Activated T-cell treated with anti-CD3 and anti-CD28 coated beads, Interleukin-2, amount 50 U/mL, for 48 hours (primary cell): ENCODE data around the gene ZBTB21.

Source experiments
- DNase-seq, 2 experiments: peaks; one replicate each; pipeline ENCODE4 v3.0.0-alpha.2; 2020

The ZBTB21 gene

GRCh38 chr21:42009831-42010506 lies at the start of gene ZBTB21:
ZBTB21 (minus strand) TSS chr21:42010360; CDS start chr21:41994095, 16,265 bp downstream.
- peak; percentile 98 for DNase-seq

DNA sequence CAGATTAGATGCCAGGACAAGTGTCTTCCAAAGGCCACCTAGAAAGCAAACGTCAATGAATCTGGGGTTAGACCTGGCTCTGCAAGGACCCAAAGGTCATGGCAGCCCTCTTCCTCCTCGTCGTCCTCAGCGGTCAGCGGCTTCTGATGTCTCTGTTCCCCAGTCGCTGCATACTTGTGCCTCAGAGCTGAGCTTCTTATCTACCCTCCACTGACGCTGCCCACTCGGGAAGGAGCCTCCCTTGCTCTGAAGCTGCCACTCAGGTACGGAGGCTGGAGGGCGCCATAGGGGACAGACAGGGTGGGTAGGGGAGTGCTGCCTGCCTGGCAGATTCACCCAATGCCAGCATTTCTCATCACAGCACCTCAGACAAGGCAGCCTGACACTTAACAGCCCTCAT lies 49.6 kb upstream of the ZBTB21 start:
- DNase-seq, result no peak

- DNase-seq, result no peak
Observed at GRCh38 chr21:42059141-42059540, 49.0 kb upstream of the ZBTB21 start.

DNA sequence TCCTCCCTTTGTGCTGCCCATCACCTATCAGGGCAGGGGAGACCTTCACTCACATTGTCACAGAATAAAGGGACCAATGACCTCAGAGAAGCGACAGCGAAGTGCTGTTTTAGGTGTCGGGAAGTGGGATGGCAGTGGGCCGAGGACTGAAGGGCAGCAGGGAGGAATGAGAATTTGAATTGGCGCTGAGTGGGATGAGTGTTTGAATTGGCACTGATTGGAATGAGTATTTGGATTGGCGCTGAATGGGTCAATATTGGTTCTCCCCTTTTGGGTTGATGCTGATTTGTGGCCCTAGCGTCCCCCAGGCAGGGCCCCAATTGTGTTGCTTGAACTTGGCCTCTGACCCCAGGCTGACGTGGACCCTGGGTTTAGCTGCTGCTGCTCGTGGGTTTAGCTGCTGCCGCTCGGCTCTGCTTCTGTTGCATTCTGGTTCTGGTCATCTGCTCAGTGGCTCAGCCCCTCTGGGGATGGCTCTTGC lies 48.5 kb upstream of the ZBTB21 start:
- DNase-seq, result no peak

DNA sequence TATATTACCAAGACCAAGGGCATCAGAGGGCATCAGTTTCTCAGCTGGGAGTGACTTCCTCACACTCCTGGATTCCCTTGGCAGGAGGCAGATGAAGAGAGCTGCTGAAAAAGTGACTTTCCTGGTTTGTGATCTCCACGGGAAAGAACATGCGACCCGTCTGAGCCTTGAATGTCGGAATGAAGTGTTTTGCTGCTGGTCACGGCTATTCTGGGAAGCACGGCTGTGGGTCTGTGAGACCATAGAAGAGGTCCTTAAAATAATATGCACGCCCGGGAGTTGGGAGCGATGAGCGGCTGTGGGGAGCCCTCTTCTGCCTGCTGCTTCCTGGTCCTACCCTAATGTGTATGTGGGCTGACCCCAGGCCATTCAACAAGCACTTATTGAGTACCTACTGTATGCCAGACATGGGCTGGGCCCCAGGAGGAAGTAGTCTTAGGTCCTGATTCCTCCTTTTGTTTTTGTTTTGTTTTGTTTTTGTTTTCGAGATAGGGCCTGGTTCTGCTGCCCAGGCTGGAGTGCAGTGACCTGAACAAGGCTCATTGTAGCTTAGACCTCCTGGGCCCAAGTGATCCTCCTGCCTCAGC lies 47.8 kb upstream of the ZBTB21 start:
- no peak for DNase-seq

GRCh38 chr21:42056996-42057689 lies 47.0 kb upstream of the ZBTB21 start:
- no peak for DNase-seq

DNA sequence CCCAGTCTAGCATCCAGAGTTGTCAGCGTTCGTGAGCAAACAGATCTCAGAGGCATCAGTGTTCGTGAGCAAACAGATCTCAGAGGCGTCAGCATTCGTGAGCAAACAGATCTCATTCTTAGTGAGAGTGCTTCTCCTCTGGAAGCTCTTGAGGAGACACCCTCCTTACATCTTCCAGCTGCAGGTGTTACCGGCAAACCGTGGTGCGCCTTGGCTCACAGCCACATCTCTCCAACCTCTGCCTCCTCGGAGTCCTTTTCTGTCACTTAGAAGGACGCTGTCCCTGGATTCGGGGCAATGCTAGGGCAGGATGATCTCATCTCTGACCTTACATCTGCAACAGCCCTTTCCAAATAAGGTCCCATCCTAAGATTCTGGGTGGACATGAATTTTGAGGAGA lies 46.3 kb upstream of the ZBTB21 start:
- no peak for DNase-seq

DNA sequence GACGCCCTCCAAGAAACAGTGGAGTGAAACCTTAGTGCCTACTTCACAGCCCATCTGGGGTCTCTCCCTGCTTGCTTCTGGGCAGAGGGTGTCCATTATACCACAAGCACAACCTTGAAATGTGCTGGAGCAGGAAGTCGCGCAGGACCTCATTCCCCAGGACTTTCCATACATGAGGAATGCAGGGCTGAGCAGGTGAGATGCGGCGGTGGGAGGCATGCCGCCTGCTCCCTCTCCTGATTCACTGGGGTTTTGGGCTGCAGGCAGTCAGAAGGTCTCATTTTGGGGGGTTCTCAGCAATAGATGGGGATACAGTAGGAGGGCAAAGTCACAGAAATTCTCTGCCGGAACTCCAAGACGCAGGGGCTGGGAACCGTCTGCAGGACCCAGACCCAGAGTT lies 45.3 kb upstream of the ZBTB21 start:
- DNase-seq, result no peak

DNA sequence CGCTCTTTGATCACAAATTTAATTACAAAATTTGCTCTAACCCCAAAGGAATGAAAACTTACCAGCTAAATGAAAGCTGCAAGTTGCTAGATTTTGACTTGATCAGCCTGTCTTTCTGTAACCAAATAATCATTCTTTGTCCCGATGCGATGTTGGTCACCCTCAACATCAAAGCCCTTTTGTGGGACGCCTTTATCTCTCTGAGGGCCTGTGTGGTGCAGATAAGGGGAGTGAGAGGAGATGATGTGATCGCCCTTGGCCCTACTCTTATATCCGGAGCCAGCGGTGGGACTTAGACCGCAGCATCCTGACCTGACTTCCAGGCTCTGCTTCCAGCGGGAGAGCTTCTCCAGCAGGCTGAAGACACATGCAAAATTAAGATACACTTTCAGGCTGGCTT lies 41.6 kb upstream of the ZBTB21 start:
- no peak for DNase-seq

- DNase-seq, result no peak
Observed at GRCh38 chr21:42049578-42050430, 39.6 kb upstream of the ZBTB21 start.

DNA sequence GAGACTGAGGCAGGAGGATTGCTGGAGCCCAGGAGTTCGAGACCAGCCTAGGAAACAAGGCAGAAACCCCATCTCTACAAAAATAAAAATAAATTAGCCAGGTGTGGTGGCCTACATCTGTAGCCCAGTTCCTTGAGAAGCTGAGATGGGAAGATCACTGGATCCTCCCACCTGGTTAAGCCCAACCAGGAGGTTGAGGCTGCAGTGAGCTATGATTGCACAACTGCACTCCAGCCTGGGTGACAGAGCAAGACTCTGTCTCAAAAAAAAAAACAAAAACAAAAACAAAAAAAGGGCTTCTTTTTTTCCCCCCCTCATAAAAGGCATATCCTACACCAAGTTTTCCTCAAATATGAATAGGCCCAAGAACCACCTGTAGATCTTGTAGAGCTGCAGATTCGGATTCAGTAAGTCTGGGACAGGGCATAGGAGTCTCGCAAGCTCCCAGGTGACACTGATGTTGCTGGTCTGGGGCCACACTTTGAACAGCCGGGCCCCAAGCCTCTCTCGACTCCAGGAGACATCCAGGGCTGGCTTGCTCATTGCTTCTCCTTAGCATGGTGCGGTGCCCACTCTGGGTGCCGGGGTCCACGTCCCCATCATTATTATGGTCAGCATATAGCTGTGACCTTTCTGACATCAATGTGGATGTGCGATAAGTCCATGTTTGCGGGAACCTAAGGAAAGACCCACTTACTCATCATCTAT lies 38.9 kb upstream of the ZBTB21 start:
- DNase-seq, result no peak

DNA sequence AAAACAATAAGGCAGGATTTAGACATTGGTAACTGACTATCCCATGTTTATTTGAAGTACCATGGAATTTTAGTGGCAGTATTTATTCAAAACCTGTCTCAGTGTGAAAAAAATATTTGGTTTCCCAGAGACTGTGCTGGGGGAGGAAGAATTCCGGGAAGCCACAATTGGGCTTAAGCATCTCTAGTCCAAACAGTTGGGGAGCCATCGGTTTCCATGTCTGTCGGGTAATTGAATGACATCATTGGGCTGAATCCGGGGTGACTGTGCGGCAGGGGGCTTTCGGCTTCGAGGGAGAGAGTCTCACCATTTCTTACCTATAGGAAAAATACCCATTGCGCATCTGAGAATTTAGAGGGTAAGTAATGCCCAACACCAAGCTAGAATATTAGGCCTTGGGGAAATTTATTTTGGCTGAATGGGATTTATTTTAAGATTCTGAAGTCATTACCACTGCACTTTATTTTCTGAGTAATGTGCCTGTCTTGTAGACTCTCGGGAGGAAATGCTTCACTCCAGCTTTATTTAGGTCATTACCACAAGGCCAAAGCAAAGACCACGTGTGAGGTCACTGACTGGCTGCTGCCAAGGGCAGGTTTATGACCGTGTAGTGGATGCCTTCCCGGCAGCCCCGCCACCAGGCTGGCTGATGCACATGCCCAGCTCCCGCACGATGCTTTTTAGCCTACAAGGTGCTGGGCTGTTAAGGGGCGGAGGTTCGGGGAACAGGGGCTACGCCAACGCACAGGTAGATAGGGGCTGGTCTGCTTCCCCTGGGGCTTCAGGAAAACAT lies 37.9 kb upstream of the ZBTB21 start:
- no peak for DNase-seq

DNA sequence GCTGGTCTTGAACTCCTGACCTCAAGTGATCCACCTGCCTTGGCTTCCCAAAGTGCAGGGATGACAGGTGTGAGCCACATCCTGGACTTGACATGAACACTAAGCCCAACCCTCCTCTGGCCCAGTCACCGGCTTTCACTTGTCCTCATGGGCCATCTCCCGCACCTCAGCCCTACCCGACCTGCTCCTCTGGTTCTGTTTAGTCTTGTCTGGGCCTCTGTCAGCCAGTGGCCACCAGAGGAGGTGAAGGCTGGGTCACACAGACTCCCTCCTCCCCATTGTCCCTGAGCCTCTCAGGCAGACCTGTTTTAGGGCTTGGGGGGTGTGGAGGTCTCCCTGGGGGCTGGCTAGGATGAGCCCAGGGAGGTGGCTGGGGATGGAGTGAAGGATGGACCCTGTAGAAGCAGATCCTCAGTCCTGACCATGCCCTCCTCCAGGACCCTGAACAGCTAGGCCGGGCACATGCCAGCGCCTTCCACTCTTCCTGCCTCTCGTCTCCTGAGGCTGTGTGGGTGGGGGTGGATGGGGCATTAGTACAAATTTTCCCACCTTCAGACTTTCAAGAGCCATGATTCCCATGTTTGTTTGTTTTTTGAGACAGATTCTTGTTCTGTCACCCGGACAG lies 34.8 kb upstream of the ZBTB21 start:
- DNase-seq, result no peak

GRCh38 chr21:42043961-42044360 lies 33.8 kb upstream of the ZBTB21 start:
- DNase-seq, result no peak

GRCh38 chr21:42043201-42043895 lies 33.2 kb upstream of the ZBTB21 start:
- DNase-seq, result no peak

GRCh38 chr21:42042651-42043050 lies 32.5 kb upstream of the ZBTB21 start:
- no peak for DNase-seq

DNA sequence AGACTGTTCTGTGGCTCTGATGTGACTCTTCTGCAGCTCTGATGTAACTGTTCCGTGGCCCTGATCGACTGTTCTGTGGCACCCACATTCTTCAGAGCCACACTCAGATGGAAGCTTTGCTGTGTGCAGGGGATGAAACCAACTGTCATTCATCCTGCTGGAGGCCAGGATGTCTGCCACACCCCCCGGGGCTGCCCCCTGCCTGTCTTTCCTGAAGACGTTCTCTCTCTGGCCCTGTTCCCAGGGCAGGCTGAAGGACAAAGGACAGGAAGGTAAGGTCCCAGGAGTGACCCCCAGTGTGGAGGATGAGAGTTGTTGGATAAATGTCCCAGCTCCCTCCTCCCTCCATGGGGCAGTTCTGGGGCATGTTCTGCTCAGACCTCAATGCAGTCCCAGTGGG lies 31.6 kb upstream of the ZBTB21 start:
- DNase-seq, result no peak

- DNase-seq, result no peak
Observed at GRCh38 chr21:42041246-42041645, 31.1 kb upstream of the ZBTB21 start.

DNA sequence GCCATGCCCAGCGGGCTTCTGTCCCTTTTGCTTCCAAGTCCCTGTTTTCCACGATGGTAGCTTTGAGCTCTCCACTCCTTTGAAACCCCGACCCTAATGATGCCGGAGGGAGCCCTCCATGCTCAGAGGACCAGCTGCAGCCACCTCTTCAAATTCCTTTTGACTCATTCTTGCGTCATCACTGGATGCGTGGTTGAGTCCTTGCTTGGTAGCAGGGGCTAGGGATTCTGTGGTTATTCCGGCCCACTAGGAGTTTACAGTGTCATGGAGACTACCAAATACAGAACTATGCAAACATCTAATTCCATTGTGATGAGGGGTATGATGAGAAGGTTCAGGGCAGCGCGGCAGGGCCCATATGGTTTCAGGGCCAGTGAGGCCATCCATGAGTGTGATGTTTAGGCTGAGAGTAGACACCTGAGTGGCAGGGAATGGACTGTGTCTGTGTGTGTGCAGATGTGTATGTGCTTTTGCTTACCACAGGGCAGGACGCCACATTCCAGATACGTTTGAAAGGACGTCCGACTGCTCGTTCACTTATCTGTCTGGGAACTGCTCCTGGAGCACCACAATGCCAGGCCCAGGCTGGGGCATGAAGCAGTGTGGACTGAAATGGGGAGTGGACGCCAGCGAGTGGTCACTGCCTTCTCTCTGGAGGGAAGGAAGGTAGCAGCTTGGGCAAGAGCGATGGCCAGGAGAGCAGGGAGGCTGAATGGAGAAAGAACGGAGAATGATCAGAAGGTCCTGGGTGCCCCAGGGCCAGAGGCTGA lies 30.4 kb upstream of the ZBTB21 start:
- no peak for DNase-seq

GRCh38 chr21:42039911-42040351 lies 29.8 kb upstream of the ZBTB21 start:
- DNase-seq, result no peak
